GM12864 (cell line): Measurements from ENCODE around the gene E2F1.

Experiments used
- DNase-seq: peaks from one replicate; pipeline ENCODE4 v3.0.0-alpha.2; 2011; ENCODE audit warnings: low read depth
- H3K4me3 ChIP-seq: 2 replicates; pipeline ENCODE4 v1.5.1; 2011; ENCODE audit warnings: mild to moderate bottlenecking, low read depth, low read length, control low read depth
- CTCF ChIP-seq: IDR thresholded peaks from 2 replicates; pipeline ENCODE4 v1.5.1; 2011; ENCODE audit warnings: low read depth, mild to moderate bottlenecking, moderate library complexity, low read length, control low read depth, inconsistent platforms; ENCODE audit errors: missing control alignments

E2F1 gene

DNA sequence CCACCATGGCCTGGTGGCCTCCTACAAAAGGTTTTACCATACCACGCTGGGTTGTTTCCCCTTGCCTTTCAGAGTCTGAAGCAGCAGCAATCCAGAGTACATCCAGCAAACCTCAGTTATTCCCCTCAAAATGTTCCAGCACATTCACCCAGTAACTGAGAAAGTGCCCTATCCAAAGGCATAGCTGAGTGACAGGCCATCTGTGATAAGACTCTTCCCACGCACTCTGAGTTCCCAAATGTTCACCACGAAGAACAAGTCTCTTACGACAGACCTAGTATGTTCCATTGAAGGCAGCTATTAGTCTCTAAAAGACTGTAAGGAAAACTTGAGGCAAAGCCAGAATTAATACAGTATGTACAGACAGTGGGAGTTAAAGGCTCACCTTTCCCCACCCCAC is 55.7 kb downstream of the E2F1 start:
- TF ChIP-seq CTCF, result no peak
- DNase-seq, result no peak

GRCh38 chr20:33629979-33630378 is 56.2 kb downstream of the E2F1 start:
- DNase-seq, result no peak
- H3K4me3 ChIP-seq, result no peak overlapping the region
- TF ChIP-seq CTCF, result no peak

More for the DNA sequence above, 55.7 kb downstream of the E2F1 start:
- H3K4me3 ChIP-seq, result no peak overlapping the region

DNA sequence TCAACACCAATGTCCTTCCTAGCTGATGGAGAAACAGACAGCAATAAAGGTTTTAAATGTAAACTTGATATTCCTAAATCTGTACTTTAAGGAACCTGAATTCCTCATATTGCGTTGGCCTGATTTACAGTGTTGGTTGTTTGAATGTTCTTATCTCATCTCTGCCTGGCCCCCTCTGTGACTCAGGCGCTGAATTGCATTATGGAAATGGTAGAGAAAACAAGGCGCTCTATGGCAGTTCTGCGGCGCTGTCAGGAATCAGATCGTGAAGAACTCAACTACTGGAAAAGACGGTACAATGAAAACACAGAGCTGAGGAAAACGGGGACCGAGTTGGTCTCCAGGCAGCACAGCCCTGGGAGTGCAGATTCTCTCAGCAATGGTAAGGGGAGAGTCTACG is 56.7 kb downstream of the E2F1 start:
- no peak for TF ChIP-seq CTCF
- no peak for DNase-seq
- no peak overlapping the region for H3K4me3 ChIP-seq

DNA sequence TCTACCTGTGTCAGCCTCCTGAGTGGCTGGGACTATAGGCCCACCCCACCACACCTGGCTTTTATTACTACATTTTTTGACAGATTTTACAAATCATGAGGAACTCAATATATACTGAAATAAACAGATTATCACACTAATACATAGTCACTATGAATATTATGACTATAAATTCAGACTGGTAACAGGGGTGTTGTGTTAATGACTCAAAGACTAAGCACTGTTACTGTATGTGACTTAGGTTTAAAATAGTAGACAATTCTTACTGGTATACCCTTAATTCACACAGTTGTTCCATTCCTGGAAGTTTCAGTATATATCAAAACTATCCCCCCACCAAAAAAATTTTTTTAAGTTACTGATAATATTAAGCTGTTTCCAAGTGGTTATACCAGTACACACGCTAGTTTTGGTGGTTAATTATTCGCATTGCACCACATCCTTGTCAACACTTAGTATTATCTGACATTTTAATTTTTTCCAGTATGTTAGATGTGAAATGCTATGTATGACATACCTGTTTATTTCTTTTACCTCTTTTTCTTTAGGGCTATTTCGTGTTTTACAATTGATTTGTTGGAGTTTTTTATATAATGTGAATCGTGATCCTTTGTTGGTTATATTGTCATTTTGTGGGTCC is 58.5 kb downstream of the E2F1 start:
- DNase-seq, result no peak
- no peak overlapping the region for H3K4me3 ChIP-seq
- TF ChIP-seq CTCF, result no peak

DNA sequence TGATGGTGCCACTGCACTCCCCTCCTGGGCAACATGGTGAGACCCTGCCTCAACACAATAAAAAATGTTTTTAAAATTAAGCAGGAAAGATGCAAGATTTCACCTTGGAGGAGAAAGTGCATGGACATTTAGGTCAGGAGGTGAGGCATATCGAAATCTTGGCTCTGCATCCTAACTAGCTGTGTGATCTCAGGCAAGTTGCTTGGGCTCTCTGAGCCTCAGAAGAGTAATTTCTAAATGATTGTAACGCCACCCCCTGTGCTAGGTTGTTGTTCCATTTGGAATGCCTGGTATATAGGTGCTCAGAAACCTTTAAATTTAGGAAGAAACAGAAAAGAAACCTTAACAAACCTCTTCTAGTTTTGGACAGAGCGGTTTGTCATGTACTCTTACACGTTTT is 60.0 kb downstream of the E2F1 start:
- DNase-seq, result no peak
- TF ChIP-seq CTCF, result no peak
- H3K4me3 ChIP-seq, result no peak overlapping the region
